Measurements from ENCODE around the gene CD52.

CD52 gene

DNA sequence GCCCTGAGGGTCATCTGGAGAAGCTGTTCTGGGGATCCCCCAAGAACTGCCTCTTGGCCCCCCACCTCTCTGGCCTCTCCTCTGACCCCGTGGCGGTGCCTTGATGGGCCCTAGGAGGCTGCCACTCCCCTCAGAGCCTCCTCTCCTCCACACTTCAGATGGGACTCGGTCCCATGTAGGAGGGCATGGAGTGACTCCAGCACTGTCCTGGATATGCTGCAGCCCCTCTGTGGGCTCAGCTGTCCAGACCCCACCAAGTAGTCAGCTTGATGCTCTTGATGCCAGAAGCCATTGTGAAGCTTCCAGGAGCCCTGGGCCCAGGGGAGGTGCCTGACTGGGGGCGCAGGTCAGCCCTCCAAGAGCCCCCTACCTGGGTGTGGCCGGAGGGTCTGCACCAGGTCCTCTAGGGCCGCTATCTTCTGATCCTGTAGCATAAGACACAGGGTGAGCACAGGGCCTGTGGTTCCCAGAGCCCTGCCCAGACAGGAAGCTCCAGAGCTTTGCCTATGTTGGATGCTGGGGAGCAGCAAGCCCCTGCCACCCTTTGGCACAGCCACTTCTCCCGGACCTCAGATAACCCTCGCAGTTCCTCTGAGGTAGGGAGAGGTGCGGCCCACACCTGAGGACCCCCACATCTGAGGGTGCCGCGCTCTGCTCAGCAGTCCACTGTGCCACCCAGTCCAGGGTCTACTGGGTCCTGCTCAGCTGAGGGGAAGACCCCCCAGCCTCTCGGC lies 20.5 kb upstream of the CD52 start:
- H3K79me1 ChIP-seq (ENCODE audit: low read length), result peaks cover 7% of the 10 kb centered on the region
- no peak overlapping the region for H4K12ac ChIP-seq (ENCODE audit: low read depth, low read length)
- H3K18ac ChIP-seq (ENCODE audit: low read length), result peak overlapping the region; percentile 72
- peaks cover 1 to 7% of the 10 kb centered on the region in 2 experiments for H3K36me3 ChIP-seq (ENCODE audit: control insufficient read depth in 1 of 2, insufficient read depth in 2 of 2, low read length in 2 of 2)
- no peaks in the 10 kb centered on the region for H3K9me3 ChIP-seq (ENCODE audit: insufficient read depth, low read depth, low read length)
- H3K4me2 ChIP-seq (ENCODE audit: low read length), result no peak overlapping the region
- H3K79me2 ChIP-seq (ENCODE audit: control insufficient read depth, insufficient read depth, low read length, poor library complexity), result no peaks in the 10 kb centered on the region
- H2BK5ac ChIP-seq (ENCODE audit: low read depth, low read length, poor library complexity), result peak overlapping the region; percentile 24
- no peak overlapping the region for H2AFZ ChIP-seq (ENCODE audit: insufficient read depth, low read length, poor library complexity)
- H3K23ac ChIP-seq (ENCODE audit: low read length), result no peak overlapping the region
- H3K14ac ChIP-seq (ENCODE audit: low read length), result peak overlapping the region; percentile 69
- no peak overlapping the region for H3K27ac ChIP-seq (ENCODE audit: low read depth, low read length)
- DNase-seq, result no peak
- H3K4me1 ChIP-seq (ENCODE audit: control insufficient read depth in 1 of 2, insufficient read depth in 2 of 2, low read length in 2 of 2), result peaks cover 3 to 16% of the 10 kb centered on the region in 2 experiments
- H4K8ac ChIP-seq (ENCODE audit: low read depth, low read length), result no peak overlapping the region
- H4K91ac ChIP-seq (ENCODE audit: low read depth, low read length), result peak overlapping the region; percentile 87
- H3K27me3 ChIP-seq (ENCODE audit: insufficient read depth, low read length), result no peaks in the 10 kb centered on the region
- peak overlapping the region; percentile 91 for H2AK5ac ChIP-seq (ENCODE audit: low read length)
- no peak overlapping the region for H3K9ac ChIP-seq (ENCODE audit: low read length)
- no peak overlapping the region for H3K4ac ChIP-seq (ENCODE audit: low read depth, low read length)
- no peak overlapping the region for H3K4me3 ChIP-seq (ENCODE audit: low read depth, low read length)
- WGBS (ENCODE audit: extremely low coverage, insufficient coverage, insufficient read length), result no CpG with 5 or more reads among the region's 12 CpGs
- H2BK120ac ChIP-seq (ENCODE audit: insufficient read depth, low read length, poor library complexity), result peak overlapping the region; percentile 72
- H2BK12ac ChIP-seq (ENCODE audit: low read length), result peak overlapping the region; percentile 27

DNA sequence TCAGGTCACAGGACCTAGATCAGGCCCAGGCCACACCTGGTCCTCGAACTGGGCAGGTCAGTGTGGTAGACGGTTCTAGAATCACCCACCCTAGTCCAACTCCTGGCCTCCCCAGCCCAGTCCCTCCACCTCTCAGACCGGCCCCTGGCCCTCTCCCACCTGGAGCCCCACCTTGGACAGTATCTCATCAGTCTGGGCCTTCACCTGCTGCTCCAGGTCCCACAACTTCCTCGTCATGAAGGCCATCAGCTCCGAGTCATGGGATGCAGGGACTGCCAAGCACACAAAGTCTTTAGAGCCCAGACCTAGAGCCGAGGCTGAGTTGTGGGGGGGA lies 20.0 kb upstream of the CD52 start:
- Histone ChIP-seq H2BK5ac (ENCODE audit: low read depth, low read length, poor library complexity) (peak overlapping the region; percentile 34), H3K14ac (ENCODE audit: low read length) (peak overlapping the region; percentile 69), H3K18ac (ENCODE audit: low read length) (peak overlapping the region; percentile 72), H3K9me3 (ENCODE audit: insufficient read depth, low read depth, low read length) (no peaks in the 10 kb centered on the region), H2AK5ac (ENCODE audit: low read length) (peak overlapping the region; percentile 91), H3K27me3 (ENCODE audit: insufficient read depth, low read length) (no peaks in the 10 kb centered on the region), H4K91ac (ENCODE audit: low read depth, low read length) (peak overlapping the region; percentile 87), H3K4ac (ENCODE audit: low read depth, low read length) (no peak overlapping the region), H2AFZ (ENCODE audit: insufficient read depth, low read length, poor library complexity) (no peak overlapping the region), H3K36me3 (ENCODE audit: control insufficient read depth in 1 of 2, insufficient read depth in 2 of 2, low read length in 2 of 2) (peaks cover 1 to 7% of the 10 kb centered on the region in 2 experiments), H3K27ac (ENCODE audit: low read depth, low read length) (no peak overlapping the region), H3K4me3 (ENCODE audit: low read depth, low read length) (no peak overlapping the region), H4K12ac (ENCODE audit: low read depth, low read length) (no peak overlapping the region), H3K9ac (ENCODE audit: low read length) (no peak overlapping the region), H2BK12ac (ENCODE audit: low read length) (peak overlapping the region; percentile 58), H3K79me2 (ENCODE audit: control insufficient read depth, insufficient read depth, low read length, poor library complexity) (no peaks in the 10 kb centered on the region), H3K23ac (ENCODE audit: low read length) (no peak overlapping the region), H3K4me1 (ENCODE audit: control insufficient read depth in 1 of 2, insufficient read depth in 2 of 2, low read length in 2 of 2) (peaks cover 8 to 20% of the 10 kb centered on the region in 2 experiments), H3K79me1 (ENCODE audit: low read length) (peaks cover 11% of the 10 kb centered on the region), H4K8ac (ENCODE audit: low read depth, low read length) (peak overlapping the region; percentile 39), H2BK120ac (ENCODE audit: insufficient read depth, low read length, poor library complexity) (peak overlapping the region; percentile 72), H3K4me2 (ENCODE audit: low read length) (no peak overlapping the region)
- DNase-seq, result no peak
- WGBS (ENCODE audit: extremely low coverage, insufficient coverage, insufficient read length), result no CpG with 5 or more reads among the region's 6 CpGs

DNA sequence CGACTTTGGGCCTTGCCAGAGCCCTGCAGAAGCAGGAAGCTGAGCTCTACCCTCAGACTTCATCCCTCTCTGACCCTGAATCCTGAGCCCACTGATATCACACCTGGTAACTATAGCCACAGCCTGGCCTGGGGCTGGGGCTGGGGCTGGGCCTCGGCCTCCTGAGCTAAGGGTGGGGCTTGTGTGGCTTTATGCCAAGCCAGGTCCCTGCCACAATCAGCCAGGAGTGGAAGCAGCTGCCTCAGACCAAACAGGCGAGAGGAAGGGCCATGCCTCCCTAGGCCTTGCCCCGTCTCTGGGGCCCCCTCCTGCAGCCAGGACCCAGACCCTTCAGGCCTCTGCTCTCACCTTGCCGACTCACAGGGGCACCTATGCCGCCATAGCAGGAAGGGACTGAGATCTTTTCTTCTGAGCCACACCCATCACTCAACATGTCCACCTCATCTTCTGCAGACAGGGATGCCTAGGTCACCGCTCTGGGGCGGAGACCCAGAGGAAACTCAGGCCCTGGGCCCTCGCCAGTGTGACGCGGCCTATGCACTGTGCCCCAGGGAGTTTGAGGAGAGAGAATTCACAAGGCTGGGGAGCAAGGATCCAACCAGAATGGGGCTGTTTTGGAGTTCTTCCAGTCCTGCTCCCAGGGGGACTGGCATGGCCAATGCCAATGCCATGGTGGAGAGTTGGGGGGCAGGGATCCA lies 17.0 kb upstream of the CD52 start:
- no peaks in the 10 kb centered on the region for H3K79me2 ChIP-seq (ENCODE audit: control insufficient read depth, insufficient read depth, low read length, poor library complexity)
- no peak overlapping the region for H4K8ac ChIP-seq (ENCODE audit: low read depth, low read length)
- H3K14ac ChIP-seq (ENCODE audit: low read length), result no peak overlapping the region
- no peak overlapping the region for H2AK5ac ChIP-seq (ENCODE audit: low read length)
- no peaks in the 10 kb centered on the region for H3K9me3 ChIP-seq (ENCODE audit: insufficient read depth, low read depth, low read length)
- H3K9ac ChIP-seq (ENCODE audit: low read length), result no peak overlapping the region
- peaks cover 1 to 7% of the 10 kb centered on the region in 2 experiments for H3K36me3 ChIP-seq (ENCODE audit: control insufficient read depth in 1 of 2, insufficient read depth in 2 of 2, low read length in 2 of 2)
- no peak overlapping the region for H4K12ac ChIP-seq (ENCODE audit: low read depth, low read length)
- H3K27ac ChIP-seq (ENCODE audit: low read depth, low read length), result no peak overlapping the region
- H3K4ac ChIP-seq (ENCODE audit: low read depth, low read length), result no peak overlapping the region
- no peak overlapping the region for H4K91ac ChIP-seq (ENCODE audit: low read depth, low read length)
- no peak overlapping the region for H2BK5ac ChIP-seq (ENCODE audit: low read depth, low read length, poor library complexity)
- H2BK120ac ChIP-seq (ENCODE audit: insufficient read depth, low read length, poor library complexity), result no peak overlapping the region
- no CpG with 5 or more reads among the region's 11 CpGs for WGBS (ENCODE audit: extremely low coverage, insufficient coverage, insufficient read length)
- no peak overlapping the region for H2BK12ac ChIP-seq (ENCODE audit: low read length)
- peaks cover 19 to 24% of the 10 kb centered on the region in 2 experiments for H3K4me1 ChIP-seq (ENCODE audit: control insufficient read depth in 1 of 2, insufficient read depth in 2 of 2, low read length in 2 of 2)
- H3K27me3 ChIP-seq (ENCODE audit: insufficient read depth, low read length), result no peaks in the 10 kb centered on the region
- H3K4me3 ChIP-seq (ENCODE audit: low read depth, low read length), result no peak overlapping the region
- H3K79me1 ChIP-seq (ENCODE audit: low read length), result peaks cover 17% of the 10 kb centered on the region
- no peak overlapping the region for H3K23ac ChIP-seq (ENCODE audit: low read length)
- H3K4me2 ChIP-seq (ENCODE audit: low read length), result no peak overlapping the region
- no peak overlapping the region for H3K18ac ChIP-seq (ENCODE audit: low read length)
- no peak for DNase-seq
- no peak overlapping the region for H2AFZ ChIP-seq (ENCODE audit: insufficient read depth, low read length, poor library complexity)

GRCh38 chr1:26302733-26303405 lies 14.9 kb upstream of the CD52 start:
- H3K27me3 ChIP-seq (ENCODE audit: insufficient read depth, low read length), result no peaks in the 10 kb centered on the region
- no peak overlapping the region for H3K9ac ChIP-seq (ENCODE audit: low read length)
- peak overlapping the region; percentile 48 for H4K12ac ChIP-seq (ENCODE audit: low read depth, low read length)
- H3K18ac ChIP-seq (ENCODE audit: low read length), result no peak overlapping the region
- peak overlapping the region; percentile 3 for H2BK12ac ChIP-seq (ENCODE audit: low read length)
- no CpG with 5 or more reads among the region's 8 CpGs for WGBS (ENCODE audit: extremely low coverage, insufficient coverage, insufficient read length)
- no peaks in the 10 kb centered on the region for H3K79me2 ChIP-seq (ENCODE audit: control insufficient read depth, insufficient read depth, low read length, poor library complexity)
- peak overlapping the region; percentile 86 for H3K27ac ChIP-seq (ENCODE audit: low read depth, low read length)
- DNase-seq, result peak; percentile 94 to 95
- peaks cover 20 to 22% of the 10 kb centered on the region in 2 experiments for H3K4me1 ChIP-seq (ENCODE audit: control insufficient read depth in 1 of 2, insufficient read depth in 2 of 2, low read length in 2 of 2)
- no peak overlapping the region for H3K23ac ChIP-seq (ENCODE audit: low read length)
- H3K9me3 ChIP-seq (ENCODE audit: insufficient read depth, low read depth, low read length), result no peaks in the 10 kb centered on the region
- no peaks in the 10 kb centered on the region for H3K36me3 ChIP-seq (ENCODE audit: control insufficient read depth in 1 of 2, insufficient read depth in 2 of 2, low read length in 2 of 2)
- H3K4me2 ChIP-seq (ENCODE audit: low read length), result no peak overlapping the region
- peak overlapping the region; percentile 58 for H4K91ac ChIP-seq (ENCODE audit: low read depth, low read length)
- H3K4me3 ChIP-seq (ENCODE audit: low read depth, low read length), result no peak overlapping the region
- peak overlapping the region; percentile 65 for H4K8ac ChIP-seq (ENCODE audit: low read depth, low read length)
- no peak overlapping the region for H2AFZ ChIP-seq (ENCODE audit: insufficient read depth, low read length, poor library complexity)
- no peak overlapping the region for H3K14ac ChIP-seq (ENCODE audit: low read length)
- peaks cover 13% of the 10 kb centered on the region for H3K79me1 ChIP-seq (ENCODE audit: low read length)
- H3K4ac ChIP-seq (ENCODE audit: low read depth, low read length), result no peak overlapping the region
- H2BK120ac ChIP-seq (ENCODE audit: insufficient read depth, low read length, poor library complexity), result peak overlapping the region; percentile 58
- H2AK5ac ChIP-seq (ENCODE audit: low read length), result no peak overlapping the region
- peak overlapping the region; percentile 74 for H2BK5ac ChIP-seq (ENCODE audit: low read depth, low read length, poor library complexity)
